K562 (cell line): Measurements from ENCODE around the gene ZSCAN12. TPM values are rescaled to one million over a fixed set of nuclear protein-coding genes. Genes with fewer than 3 reads are reported as not detected.

Source experiments
- ADNP ChIP-seq: fragments of 200-800 bp; sonication (Bioruptor generic); IDR thresholded peaks from 2 replicates; pipeline ENCODE4 v1.6.1; 2016; ENCODE audit warnings: missing genetic modification characterization, missing compliant biosample characterization
- BCOR ChIP-seq: fragments of 450-650 bp; IDR thresholded peaks from 2 replicates; pipeline ENCODE4 v1.6.1; 2016
- CEBPG ChIP-seq, 3 experiments: fragments of 200-800 bp in 1 of 3; sonication (Bioruptor generic) in 1 of 3; sonication (generic) in 1 of 3; formaldehyde crosslinking in 1 of 3; IDR thresholded peaks in 2 of 3; conservative IDR thresholded peaks in 1 of 3; 2 replicates each; pipeline versions ENCODE4 v1.6.1 to v1.8.0; 2016 to 2022; ENCODE audit warnings: missing compliant biosample characterization in 2 of 3, missing genetic modification characterization in 2 of 3, mild to moderate bottlenecking in 1 of 3, missing genetic modification reagents in 1 of 3
- EZH2 ChIP-seq: IDR thresholded peaks from 2 replicates; pipeline ENCODE4 v1.6.1; 2012; ENCODE audit warnings: low read depth, mild to moderate bottlenecking, inconsistent platforms, low read length, borderline replicate concordance
- GABPB1 ChIP-seq: sonication (generic); formaldehyde crosslinking; IDR thresholded peaks from 2 replicates; pipeline ENCODE4 v1.8.0; 2022; ENCODE audit warnings: mild to moderate bottlenecking, missing genetic modification reagents
- LCOR ChIP-seq: sonication (generic); formaldehyde crosslinking; IDR thresholded peaks from 2 replicates; pipeline ENCODE4 v1.8.0; 2022; ENCODE audit warnings: mild to moderate bottlenecking, missing genetic modification reagents
- NR3C1 ChIP-seq: sonication (generic); formaldehyde crosslinking; IDR thresholded peaks from 2 replicates; pipeline ENCODE4 v1.8.1; 2022; ENCODE audit warnings: missing genetic modification reagents
- OTX1 ChIP-seq: fragments of 450-650 bp; formaldehyde crosslinking; IDR thresholded peaks from 2 replicates; pipeline ENCODE4 v1.4.0; 2022; ENCODE audit warnings: mild to moderate bottlenecking
- RBM39 ChIP-seq: fragments of 200-400 bp; formaldehyde crosslinking; optimal IDR thresholded peaks from 2 replicates; pipeline ENCODE3; 2018; ENCODE audit warnings: low read depth, low read length
- SP2 ChIP-seq: IDR thresholded peaks from 2 replicates; pipeline ENCODE4 v1.6.1; 2011; ENCODE audit warnings: mild to moderate bottlenecking, low read depth, low read length, moderate library complexity; ENCODE audit not compliant: poor library complexity, severe bottlenecking; ENCODE audit errors: extremely low read depth
- SRF ChIP-seq, 2 experiments: fragments of 250-450, 450-650 bp in 1 of 2; sonication (Bioruptor Pico) in 1 of 2; sonication (generic) in 1 of 2; formaldehyde crosslinking; IDR thresholded peaks; 2 replicates each; pipeline versions ENCODE4 v1.5.0 to v1.5.1; 2020 to 2022; ENCODE audit warnings: mild to moderate bottlenecking in 1 of 2, missing genetic modification reagents in 1 of 2
- TBP ChIP-seq: optimal IDR thresholded peaks from 2 replicates; pipeline ENCODE3; 2011; ENCODE audit warnings: low read depth, low read length, improper control_type of control experiment
- TGIF2 ChIP-seq: sonication (generic); formaldehyde crosslinking; IDR thresholded peaks from 2 replicates; pipeline ENCODE4 v1.8.1; 2022; ENCODE audit warnings: mild to moderate bottlenecking, missing genetic modification reagents, moderate library complexity
- polyA plus RNA-seq, 8 experiments: library from polyadenylated mRNA; depleted of rRNA in 4 of 8; stranded (reverse) in 5 of 8; unstranded in 3 of 8; fragments of >200 nt; fragmentation: Nextera tagmentation in 2 of 8; fragmentation: Illumina TruSeq in 1 of 8; extraction: Ambion mirVana in 2 of 8; extraction: Trizol in 1 of 8; gene quantifications; 2 replicates each; pipeline versions ENCODE4 v1.2.1 to v1.2.3, GENCODE V29; 2011 to 2014; ENCODE audit warnings: inconsistent platforms in 1 of 8, missing spikeins in 1 of 8
- total RNA-seq, 7 experiments: library from RNA; depleted of rRNA in 6 of 7; stranded (reverse); fragments of >200 nt in 6 of 7; fragmentation: Illumina TruSeq in 2 of 7; extraction: Trizol in 2 of 7; gene quantifications; 2 replicates each; pipeline versions ENCODE4 v1.2.1 to v1.2.3, GENCODE V29; 2011 to 2021; ENCODE audit warnings: low replicate concordance in 1 of 7
- TF ChIP-seq, protein P1 (sequence below): sonication (generic); formaldehyde crosslinking; IDR thresholded peaks from 2 replicates; pipeline ENCODE4 v1.8.1; 2022; ENCODE audit warnings: missing genetic modification reagents
- TF ChIP-seq, protein P2 (sequence below): fragments of 200-800 bp; sonication (Bioruptor generic); IDR thresholded peaks from 2 replicates; pipeline ENCODE4 v1.6.1; 2017; ENCODE audit warnings: missing genetic modification characterization, missing compliant biosample characterization
- TF ChIP-seq, protein P3 (sequence below): fragments of 250-450 bp; sonication (Bioruptor Pico); IDR thresholded peaks from 2 replicates; pipeline ENCODE4 v1.5.0; 2021
- TF ChIP-seq, protein P4 (sequence below): sonication (generic); formaldehyde crosslinking; IDR thresholded peaks from 2 replicates; pipeline ENCODE4 v1.8.1; 2023; ENCODE audit warnings: mild to moderate bottlenecking, missing genetic modification reagents

Gene ZSCAN12
- total and polyA plus RNA-seq, 9 of the 15 experiments (the other 6 are each of a cell fraction or from before 2014, with no cell fraction given), result 2.5 to 19.6 (median 12.5) TPM

DNA sequence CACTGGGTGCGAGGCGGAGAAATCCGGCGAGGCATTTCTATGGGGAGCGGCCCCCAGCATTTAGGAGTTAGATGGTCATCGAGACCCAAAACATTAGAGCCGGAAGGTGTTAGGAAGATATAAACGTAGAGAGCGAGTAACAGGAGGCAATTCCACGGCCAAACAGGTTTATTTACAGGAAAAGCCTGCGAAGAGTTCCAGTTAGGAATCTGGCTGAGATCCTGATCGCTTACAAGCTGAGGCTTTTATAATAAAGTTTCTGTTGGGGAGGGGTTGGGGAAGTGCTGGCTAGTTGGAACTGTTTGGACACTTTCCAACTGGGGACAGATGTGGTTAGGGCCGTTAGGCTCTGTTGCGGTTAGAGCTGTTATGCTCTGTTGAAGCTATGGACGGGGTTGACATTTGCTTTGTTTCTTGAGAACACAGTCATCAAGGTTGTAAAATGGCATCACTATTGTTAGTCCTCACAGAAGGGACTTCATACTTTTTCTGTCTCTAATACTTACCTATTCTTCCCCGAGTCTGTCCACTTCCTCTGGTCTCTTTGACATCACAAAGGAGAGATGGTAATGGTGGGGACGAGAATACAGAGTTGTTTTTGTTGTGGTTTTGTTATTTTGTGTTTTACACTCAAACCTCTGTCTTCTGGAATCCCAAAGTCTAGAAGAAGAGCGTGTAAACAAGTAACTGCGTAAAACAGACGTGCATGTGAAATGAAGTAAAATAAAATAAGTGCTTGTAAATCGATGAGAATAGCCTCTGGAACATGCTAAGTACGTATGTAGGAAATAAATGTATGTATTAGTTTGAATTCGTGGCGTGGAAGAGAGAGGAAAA is 63.0 kb downstream of the ZSCAN12 start (continued):
- TF ChIP-seq LCOR (no peak), NR3C1 (CRISPR knock-in tag) (no peak), CEBPG (CRISPR knock-in tag; IDR thresholded peaks at IDR 0.05) (no peak), CEBPG (tag; conservative IDR thresholded peaks at IDR 0.05 in 1 of 2, IDR thresholded peaks at IDR 0.05 in 1 of 2) (no peak), OTX1 (CRISPR knock-in tag) (peak; percentile 98), EZH2 (no peak), SP2 (no peak), ADNP (no peak), SRF (CRISPR knock-in tag; IDR thresholded peaks at IDR 0.05) (0 out of 4 replicates have a peak, but pooled peaks of 1 of the 2 experiments have one; percentile 30), TGIF2 (CRISPR knock-in tag) (no peak), BCOR (0 out of 2 replicates have a peak, but pooled peaks have one; percentile 35), TBP (peak; percentile 67), GABPB1 (CRISPR knock-in tag) (no peak; the same call in 1 of the 2 replicates), RBM39 (no peak)
- TF ChIP-seq, protein P1, sequence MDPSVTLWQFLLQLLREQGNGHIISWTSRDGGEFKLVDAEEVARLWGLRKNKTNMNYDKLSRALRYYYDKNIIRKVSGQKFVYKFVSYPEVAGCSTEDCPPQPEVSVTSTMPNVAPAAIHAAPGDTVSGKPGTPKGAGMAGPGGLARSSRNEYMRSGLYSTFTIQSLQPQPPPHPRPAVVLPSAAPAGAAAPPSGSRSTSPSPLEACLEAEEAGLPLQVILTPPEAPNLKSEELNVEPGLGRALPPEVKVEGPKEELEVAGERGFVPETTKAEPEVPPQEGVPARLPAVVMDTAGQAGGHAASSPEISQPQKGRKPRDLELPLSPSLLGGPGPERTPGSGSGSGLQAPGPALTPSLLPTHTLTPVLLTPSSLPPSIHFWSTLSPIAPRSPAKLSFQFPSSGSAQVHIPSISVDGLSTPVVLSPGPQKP (CRISPR knock-in tag), result no peak
- TF ChIP-seq, protein P2, sequence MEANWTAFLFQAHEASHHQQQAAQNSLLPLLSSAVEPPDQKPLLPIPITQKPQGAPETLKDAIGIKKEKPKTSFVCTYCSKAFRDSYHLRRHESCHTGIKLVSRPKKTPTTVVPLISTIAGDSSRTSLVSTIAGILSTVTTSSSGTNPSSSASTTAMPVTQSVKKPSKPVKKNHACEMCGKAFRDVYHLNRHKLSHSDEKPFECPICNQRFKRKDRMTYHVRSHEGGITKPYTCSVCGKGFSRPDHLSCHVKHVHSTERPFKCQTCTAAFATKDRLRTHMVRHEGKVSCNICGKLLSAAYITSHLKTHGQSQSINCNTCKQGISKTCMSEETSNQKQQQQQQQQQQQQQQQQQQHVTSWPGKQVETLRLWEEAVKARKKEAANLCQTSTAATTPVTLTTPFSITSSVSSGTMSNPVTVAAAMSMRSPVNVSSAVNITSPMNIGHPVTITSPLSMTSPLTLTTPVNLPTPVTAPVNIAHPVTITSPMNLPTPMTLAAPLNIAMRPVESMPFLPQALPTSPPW, result peak; percentile 68
- TF ChIP-seq, protein P3, sequence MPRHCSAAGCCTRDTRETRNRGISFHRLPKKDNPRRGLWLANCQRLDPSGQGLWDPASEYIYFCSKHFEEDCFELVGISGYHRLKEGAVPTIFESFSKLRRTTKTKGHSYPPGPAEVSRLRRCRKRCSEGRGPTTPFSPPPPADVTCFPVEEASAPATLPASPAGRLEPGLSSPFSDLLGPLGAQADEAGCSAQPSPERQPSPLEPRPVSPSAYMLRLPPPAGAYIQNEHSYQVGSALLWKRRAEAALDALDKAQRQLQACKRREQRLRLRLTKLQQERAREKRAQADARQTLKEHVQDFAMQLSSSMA (CRISPR knock-in tag), result no peak
- TF ChIP-seq, protein P4, sequence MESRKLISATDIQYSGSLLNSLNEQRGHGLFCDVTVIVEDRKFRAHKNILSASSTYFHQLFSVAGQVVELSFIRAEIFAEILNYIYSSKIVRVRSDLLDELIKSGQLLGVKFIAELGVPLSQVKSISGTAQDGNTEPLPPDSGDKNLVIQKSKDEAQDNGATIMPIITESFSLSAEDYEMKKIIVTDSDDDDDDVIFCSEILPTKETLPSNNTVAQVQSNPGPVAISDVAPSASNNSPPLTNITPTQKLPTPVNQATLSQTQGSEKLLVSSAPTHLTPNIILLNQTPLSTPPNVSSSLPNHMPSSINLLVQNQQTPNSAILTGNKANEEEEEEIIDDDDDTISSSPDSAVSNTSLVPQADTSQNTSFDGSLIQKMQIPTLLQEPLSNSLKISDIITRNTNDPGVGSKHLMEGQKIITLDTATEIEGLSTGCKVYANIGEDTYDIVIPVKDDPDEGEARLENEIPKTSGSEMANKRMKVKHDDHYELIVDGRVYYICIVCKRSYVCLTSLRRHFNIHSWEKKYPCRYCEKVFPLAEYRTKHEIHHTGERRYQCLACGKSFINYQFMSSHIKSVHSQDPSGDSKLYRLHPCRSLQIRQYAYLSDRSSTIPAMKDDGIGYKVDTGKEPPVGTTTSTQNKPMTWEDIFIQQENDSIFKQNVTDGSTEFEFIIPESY (CRISPR knock-in tag), result no peak
